ENCODE data around the gene EFNA5. TPM values are rescaled to one million over a fixed set of nuclear protein-coding genes. Genes with fewer than 3 reads are reported as not detected.

Gene EFNA5
- total and polyA plus RNA-seq, 2 of the 13 experiments (the other 11 are each of a cell fraction or from before 2014, with no cell fraction given), result not detected

DNA sequence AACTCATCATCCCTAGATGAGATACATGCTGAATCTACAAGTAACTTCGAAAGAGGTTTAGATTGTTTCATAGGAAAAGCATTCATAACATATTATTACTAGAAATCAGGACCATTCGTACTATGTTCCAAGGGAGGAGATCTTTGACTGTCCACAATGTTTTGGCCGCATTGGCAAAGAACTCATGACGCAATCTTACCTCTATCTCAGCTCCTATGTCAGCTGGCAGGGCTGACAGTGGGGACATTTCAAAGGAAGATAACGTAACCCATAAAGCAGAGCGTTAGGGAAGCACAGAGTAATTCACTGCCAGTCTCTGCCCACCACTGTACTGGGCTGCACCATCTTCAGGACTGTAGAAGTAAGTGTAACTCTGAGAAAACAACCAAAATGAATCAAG lies 69.7 kb downstream of the EFNA5 start (continued):
- TF ChIP-seq STAT5B (CRISPR knock-in tag; IDR thresholded peaks at IDR 0.05), result no peak

DNA sequence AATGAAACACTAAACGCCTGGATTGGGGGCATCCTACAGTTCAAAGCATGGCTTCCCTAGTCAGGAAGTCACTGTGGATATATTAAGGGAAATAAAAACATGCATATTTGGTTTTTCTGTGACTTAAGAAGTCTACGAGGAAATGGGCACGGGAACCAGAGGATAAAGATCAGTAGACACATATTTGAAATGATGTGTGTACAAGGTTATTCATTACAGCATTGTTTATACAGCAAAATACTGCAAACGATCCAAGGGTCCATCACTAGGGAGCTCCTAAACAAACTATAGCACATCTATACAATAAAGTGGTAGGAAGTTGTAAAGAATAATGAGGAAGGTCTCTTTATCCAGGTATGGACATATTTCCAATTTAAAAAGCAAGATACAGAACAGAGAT lies 71.8 kb downstream of the EFNA5 start:
- DNase-seq (ENCODE audit: low spot score), result peak; percentile 21
- CTCF ChIA-PET (ENCODE audit: low intra/inter-chr PET ratio, low total read pairs), result no interaction called here
- H3K4me1 ChIP-seq (ENCODE audit: insufficient read depth, low read length), result peaks cover 12% of the 10 kb centered on the region
- TF ChIP-seq HHEX (CRISPR knock-in tag; IDR thresholded peaks at IDR 0.05) (peak; percentile 48), MIXL1 (CRISPR knock-in tag; IDR thresholded peaks at IDR 0.05) (peak; percentile 71; the same call in 1 of the 2 replicates), FOXM1 (CRISPR knock-in tag; IDR thresholded peaks at IDR 0.05) (no peak), XRCC5 (optimal IDR thresholded peaks at IDR 0.05; ENCODE audit: low read length) (no peak), ETV5 (CRISPR knock-in tag; IDR thresholded peaks at IDR 0.05; ENCODE audit: borderline replicate concordance) (no peak)
- TF ChIP-seq, protein P1, sequence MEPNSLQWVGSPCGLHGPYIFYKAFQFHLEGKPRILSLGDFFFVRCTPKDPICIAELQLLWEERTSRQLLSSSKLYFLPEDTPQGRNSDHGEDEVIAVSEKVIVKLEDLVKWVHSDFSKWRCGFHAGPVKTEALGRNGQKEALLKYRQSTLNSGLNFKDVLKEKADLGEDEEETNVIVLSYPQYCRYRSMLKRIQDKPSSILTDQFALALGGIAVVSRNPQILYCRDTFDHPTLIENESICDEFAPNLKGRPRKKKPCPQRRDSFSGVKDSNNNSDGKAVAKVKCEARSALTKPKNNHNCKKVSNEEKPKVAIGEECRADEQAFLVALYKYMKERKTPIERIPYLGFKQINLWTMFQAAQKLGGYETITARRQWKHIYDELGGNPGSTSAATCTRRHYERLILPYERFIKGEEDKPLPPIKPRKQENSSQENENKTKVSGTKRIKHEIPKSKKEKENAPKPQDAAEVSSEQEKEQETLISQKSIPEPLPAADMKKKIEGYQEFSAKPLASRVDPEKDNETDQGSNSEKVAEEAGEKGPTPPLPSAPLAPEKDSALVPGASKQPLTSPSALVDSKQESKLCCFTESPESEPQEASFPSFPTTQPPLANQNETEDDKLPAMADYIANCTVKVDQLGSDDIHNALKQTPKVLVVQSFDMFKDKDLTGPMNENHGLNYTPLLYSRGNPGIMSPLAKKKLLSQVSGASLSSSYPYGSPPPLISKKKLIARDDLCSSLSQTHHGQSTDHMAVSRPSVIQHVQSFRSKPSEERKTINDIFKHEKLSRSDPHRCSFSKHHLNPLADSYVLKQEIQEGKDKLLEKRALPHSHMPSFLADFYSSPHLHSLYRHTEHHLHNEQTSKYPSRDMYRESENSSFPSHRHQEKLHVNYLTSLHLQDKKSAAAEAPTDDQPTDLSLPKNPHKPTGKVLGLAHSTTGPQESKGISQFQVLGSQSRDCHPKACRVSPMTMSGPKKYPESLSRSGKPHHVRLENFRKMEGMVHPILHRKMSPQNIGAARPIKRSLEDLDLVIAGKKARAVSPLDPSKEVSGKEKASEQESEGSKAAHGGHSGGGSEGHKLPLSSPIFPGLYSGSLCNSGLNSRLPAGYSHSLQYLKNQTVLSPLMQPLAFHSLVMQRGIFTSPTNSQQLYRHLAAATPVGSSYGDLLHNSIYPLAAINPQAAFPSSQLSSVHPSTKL (CRISPR knock-in tag; IDR thresholded peaks at IDR 0.05), result peak; percentile 39
- TF ChIP-seq, protein P2, sequence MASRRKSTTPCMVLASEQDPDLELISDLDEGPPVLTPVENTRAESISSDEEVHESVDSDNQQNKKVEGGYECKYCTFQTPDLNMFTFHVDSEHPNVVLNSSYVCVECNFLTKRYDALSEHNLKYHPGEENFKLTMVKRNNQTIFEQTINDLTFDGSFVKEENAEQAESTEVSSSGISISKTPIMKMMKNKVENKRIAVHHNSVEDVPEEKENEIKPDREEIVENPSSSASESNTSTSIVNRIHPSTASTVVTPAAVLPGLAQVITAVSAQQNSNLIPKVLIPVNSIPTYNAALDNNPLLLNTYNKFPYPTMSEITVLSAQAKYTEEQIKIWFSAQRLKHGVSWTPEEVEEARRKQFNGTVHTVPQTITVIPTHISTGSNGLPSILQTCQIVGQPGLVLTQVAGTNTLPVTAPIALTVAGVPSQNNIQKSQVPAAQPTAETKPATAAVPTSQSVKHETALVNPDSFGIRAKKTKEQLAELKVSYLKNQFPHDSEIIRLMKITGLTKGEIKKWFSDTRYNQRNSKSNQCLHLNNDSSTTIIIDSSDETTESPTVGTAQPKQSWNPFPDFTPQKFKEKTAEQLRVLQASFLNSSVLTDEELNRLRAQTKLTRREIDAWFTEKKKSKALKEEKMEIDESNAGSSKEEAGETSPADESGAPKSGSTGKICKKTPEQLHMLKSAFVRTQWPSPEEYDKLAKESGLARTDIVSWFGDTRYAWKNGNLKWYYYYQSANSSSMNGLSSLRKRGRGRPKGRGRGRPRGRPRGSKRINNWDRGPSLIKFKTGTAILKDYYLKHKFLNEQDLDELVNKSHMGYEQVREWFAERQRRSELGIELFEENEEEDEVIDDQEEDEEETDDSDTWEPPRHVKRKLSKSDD (CRISPR knock-in tag; IDR thresholded peaks at IDR 0.05; ENCODE audit: low read depth), result no peak
- TF ChIP-seq, protein P3, sequence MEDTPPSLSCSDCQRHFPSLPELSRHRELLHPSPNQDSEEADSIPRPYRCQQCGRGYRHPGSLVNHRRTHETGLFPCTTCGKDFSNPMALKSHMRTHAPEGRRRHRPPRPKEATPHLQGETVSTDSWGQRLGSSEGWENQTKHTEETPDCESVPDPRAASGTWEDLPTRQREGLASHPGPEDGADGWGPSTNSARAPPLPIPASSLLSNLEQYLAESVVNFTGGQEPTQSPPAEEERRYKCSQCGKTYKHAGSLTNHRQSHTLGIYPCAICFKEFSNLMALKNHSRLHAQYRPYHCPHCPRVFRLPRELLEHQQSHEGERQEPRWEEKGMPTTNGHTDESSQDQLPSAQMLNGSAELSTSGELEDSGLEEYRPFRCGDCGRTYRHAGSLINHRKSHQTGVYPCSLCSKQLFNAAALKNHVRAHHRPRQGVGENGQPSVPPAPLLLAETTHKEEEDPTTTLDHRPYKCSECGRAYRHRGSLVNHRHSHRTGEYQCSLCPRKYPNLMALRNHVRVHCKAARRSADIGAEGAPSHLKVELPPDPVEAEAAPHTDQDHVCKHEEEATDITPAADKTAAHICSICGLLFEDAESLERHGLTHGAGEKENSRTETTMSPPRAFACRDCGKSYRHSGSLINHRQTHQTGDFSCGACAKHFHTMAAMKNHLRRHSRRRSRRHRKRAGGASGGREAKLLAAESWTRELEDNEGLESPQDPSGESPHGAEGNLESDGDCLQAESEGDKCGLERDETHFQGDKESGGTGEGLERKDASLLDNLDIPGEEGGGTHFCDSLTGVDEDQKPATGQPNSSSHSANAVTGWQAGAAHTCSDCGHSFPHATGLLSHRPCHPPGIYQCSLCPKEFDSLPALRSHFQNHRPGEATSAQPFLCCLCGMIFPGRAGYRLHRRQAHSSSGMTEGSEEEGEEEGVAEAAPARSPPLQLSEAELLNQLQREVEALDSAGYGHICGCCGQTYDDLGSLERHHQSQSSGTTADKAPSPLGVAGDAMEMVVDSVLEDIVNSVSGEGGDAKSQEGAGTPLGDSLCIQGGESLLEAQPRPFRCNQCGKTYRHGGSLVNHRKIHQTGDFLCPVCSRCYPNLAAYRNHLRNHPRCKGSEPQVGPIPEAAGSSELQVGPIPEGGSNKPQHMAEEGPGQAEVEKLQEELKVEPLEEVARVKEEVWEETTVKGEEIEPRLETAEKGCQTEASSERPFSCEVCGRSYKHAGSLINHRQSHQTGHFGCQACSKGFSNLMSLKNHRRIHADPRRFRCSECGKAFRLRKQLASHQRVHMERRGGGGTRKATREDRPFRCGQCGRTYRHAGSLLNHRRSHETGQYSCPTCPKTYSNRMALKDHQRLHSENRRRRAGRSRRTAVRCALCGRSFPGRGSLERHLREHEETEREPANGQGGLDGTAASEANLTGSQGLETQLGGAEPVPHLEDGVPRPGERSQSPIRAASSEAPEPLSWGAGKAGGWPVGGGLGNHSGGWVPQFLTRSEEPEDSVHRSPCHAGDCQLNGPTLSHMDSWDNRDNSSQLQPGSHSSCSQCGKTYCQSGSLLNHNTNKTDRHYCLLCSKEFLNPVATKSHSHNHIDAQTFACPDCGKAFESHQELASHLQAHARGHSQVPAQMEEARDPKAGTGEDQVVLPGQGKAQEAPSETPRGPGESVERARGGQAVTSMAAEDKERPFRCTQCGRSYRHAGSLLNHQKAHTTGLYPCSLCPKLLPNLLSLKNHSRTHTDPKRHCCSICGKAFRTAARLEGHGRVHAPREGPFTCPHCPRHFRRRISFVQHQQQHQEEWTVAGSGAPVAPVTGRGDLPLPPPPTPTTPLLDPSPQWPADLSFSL (CRISPR knock-in tag; IDR thresholded peaks at IDR 0.05), result no peak

More for the DNA sequence above, 71.8 kb downstream of the EFNA5 start:
- H3K4me3 ChIP-seq (replicated peaks in 1 of 3; ENCODE audit: insufficient read depth in 1 of 3, low read depth in 2 of 3, low read length in 3 of 3), result no peak overlapping the region
- no peaks in the 10 kb centered on the region for H3K27me3 ChIP-seq (ENCODE audit: control insufficient read depth in 1 of 2, insufficient read depth in 2 of 2, low read length in 2 of 2)
- no peak overlapping the region for H3K9ac ChIP-seq (ENCODE audit: insufficient read depth, low read depth, low read length)
- BruUV-seq (replicated peaks), result no TSS peak
- no peaks in the 10 kb centered on the region for H4K20me1 ChIP-seq (ENCODE audit: insufficient read depth, low read length)
- no peaks in the 10 kb centered on the region for H3K79me2 ChIP-seq (ENCODE audit: insufficient read depth, low read length)
- H2AFZ ChIP-seq (ENCODE audit: low read length), result no peak overlapping the region
- intact Hi-C loops (cut with micrococcal nuclease; ENCODE audit: unreplicated experiment) (no loop called here), in situ Hi-C loops (cut with HindIII; ENCODE audit: extremely low pct_ligation_motif_present, low pct_unique_long_range_greater_than_20kb) (no loop called here)
- H3K4me2 ChIP-seq (ENCODE audit: low read depth, low read length), result 0 out of 2 replicates have a peak overlapping the region, but pooled peaks have one; percentile 2
- ATAC-seq (peak; percentile 98), FAIRE-seq (no peak)
- H3K9me3 ChIP-seq (ENCODE audit: low read length), result no peaks in the 10 kb centered on the region
- WGBS (ENCODE audit: low lambda C conversion rate), result under 1% methylated on average over 4 of the region's 4 CpGs
- no peak overlapping the region for H3K27ac ChIP-seq (ENCODE audit: extremely low read length, insufficient read depth, low read length)
- H3K36me3 ChIP-seq (replicated peaks in 1 of 2; ENCODE audit: control insufficient read depth in 1 of 2, insufficient read depth in 2 of 2, low read length in 2 of 2), result no peaks in the 10 kb centered on the region
- POLR2A ChIA-PET, result no interaction called here

Data from HepG2 (cell line).